ENCODE data around the gene CCDC15.

DNA sequence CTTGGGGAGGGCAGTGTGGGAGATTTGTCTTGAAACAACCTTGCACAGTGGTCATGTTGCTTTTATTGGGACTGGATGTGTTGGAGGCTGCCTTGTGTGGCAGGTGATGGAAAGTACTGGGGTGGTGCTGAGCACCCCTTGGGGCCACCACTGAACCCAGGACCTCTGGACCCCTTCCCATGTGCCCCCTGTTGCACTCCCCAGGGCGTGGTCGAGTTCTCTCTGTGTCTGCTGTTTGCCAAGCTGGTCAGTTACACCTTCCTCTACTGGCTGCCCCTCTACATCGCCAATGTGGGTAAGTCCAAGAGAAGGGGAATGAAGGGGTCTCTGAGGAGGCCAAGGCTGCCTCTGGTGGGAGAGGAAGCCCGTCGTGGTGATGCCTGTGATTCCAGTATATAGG, 128.0 kb downstream of the CCDC15 start:
- TF ChIP-seq, protein P1, sequence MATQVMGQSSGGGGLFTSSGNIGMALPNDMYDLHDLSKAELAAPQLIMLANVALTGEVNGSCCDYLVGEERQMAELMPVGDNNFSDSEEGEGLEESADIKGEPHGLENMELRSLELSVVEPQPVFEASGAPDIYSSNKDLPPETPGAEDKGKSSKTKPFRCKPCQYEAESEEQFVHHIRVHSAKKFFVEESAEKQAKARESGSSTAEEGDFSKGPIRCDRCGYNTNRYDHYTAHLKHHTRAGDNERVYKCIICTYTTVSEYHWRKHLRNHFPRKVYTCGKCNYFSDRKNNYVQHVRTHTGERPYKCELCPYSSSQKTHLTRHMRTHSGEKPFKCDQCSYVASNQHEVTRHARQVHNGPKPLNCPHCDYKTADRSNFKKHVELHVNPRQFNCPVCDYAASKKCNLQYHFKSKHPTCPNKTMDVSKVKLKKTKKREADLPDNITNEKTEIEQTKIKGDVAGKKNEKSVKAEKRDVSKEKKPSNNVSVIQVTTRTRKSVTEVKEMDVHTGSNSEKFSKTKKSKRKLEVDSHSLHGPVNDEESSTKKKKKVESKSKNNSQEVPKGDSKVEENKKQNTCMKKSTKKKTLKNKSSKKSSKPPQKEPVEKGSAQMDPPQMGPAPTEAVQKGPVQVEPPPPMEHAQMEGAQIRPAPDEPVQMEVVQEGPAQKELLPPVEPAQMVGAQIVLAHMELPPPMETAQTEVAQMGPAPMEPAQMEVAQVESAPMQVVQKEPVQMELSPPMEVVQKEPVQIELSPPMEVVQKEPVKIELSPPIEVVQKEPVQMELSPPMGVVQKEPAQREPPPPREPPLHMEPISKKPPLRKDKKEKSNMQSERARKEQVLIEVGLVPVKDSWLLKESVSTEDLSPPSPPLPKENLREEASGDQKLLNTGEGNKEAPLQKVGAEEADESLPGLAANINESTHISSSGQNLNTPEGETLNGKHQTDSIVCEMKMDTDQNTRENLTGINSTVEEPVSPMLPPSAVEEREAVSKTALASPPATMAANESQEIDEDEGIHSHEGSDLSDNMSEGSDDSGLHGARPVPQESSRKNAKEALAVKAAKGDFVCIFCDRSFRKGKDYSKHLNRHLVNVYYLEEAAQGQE (IDR thresholded peaks at IDR 0.05; ENCODE audit: unreplicated experiment), result no peak
- no peak for TF ChIP-seq JUNB (IDR thresholded peaks at IDR 0.05; ENCODE audit: unreplicated experiment)
- no peak for TF ChIP-seq CTCF (conservative IDR thresholded peaks at IDR 0.05; ENCODE audit: low read depth in 2 of 2)
- TF ChIP-seq EZH2 (IDR thresholded peaks at IDR 0.05; ENCODE audit: low read depth, unreplicated experiment), result no peak
- no peak for TF ChIP-seq EZH2phosphoT487 (IDR thresholded peaks at IDR 0.05; ENCODE audit: unreplicated experiment)
- TF ChIP-seq STAT1 (IDR thresholded peaks at IDR 0.05; ENCODE audit: unreplicated experiment), result no peak
- TF ChIP-seq POLR2AphosphoS5 (IDR thresholded peaks at IDR 0.05; ENCODE audit: low read depth), result no peak
- TF ChIP-seq ZNF114 (CRISPR knock-in tag; IDR thresholded peaks at IDR 0.05), result no peak
- no peak for TF ChIP-seq ETS1 (IDR thresholded peaks at IDR 0.05)
- TF ChIP-seq CREB1 (CRISPR knock-in tag; IDR thresholded peaks at IDR 0.05; ENCODE audit: low read depth), result no peak
- no peak for TF ChIP-seq NANOG (IDR thresholded peaks at IDR 0.05; ENCODE audit: borderline replicate concordance)
- TF ChIP-seq ZNF331 (CRISPR knock-in tag; IDR thresholded peaks at IDR 0.05; ENCODE audit: low read depth), result no peak
- TF ChIP-seq, protein P2, sequence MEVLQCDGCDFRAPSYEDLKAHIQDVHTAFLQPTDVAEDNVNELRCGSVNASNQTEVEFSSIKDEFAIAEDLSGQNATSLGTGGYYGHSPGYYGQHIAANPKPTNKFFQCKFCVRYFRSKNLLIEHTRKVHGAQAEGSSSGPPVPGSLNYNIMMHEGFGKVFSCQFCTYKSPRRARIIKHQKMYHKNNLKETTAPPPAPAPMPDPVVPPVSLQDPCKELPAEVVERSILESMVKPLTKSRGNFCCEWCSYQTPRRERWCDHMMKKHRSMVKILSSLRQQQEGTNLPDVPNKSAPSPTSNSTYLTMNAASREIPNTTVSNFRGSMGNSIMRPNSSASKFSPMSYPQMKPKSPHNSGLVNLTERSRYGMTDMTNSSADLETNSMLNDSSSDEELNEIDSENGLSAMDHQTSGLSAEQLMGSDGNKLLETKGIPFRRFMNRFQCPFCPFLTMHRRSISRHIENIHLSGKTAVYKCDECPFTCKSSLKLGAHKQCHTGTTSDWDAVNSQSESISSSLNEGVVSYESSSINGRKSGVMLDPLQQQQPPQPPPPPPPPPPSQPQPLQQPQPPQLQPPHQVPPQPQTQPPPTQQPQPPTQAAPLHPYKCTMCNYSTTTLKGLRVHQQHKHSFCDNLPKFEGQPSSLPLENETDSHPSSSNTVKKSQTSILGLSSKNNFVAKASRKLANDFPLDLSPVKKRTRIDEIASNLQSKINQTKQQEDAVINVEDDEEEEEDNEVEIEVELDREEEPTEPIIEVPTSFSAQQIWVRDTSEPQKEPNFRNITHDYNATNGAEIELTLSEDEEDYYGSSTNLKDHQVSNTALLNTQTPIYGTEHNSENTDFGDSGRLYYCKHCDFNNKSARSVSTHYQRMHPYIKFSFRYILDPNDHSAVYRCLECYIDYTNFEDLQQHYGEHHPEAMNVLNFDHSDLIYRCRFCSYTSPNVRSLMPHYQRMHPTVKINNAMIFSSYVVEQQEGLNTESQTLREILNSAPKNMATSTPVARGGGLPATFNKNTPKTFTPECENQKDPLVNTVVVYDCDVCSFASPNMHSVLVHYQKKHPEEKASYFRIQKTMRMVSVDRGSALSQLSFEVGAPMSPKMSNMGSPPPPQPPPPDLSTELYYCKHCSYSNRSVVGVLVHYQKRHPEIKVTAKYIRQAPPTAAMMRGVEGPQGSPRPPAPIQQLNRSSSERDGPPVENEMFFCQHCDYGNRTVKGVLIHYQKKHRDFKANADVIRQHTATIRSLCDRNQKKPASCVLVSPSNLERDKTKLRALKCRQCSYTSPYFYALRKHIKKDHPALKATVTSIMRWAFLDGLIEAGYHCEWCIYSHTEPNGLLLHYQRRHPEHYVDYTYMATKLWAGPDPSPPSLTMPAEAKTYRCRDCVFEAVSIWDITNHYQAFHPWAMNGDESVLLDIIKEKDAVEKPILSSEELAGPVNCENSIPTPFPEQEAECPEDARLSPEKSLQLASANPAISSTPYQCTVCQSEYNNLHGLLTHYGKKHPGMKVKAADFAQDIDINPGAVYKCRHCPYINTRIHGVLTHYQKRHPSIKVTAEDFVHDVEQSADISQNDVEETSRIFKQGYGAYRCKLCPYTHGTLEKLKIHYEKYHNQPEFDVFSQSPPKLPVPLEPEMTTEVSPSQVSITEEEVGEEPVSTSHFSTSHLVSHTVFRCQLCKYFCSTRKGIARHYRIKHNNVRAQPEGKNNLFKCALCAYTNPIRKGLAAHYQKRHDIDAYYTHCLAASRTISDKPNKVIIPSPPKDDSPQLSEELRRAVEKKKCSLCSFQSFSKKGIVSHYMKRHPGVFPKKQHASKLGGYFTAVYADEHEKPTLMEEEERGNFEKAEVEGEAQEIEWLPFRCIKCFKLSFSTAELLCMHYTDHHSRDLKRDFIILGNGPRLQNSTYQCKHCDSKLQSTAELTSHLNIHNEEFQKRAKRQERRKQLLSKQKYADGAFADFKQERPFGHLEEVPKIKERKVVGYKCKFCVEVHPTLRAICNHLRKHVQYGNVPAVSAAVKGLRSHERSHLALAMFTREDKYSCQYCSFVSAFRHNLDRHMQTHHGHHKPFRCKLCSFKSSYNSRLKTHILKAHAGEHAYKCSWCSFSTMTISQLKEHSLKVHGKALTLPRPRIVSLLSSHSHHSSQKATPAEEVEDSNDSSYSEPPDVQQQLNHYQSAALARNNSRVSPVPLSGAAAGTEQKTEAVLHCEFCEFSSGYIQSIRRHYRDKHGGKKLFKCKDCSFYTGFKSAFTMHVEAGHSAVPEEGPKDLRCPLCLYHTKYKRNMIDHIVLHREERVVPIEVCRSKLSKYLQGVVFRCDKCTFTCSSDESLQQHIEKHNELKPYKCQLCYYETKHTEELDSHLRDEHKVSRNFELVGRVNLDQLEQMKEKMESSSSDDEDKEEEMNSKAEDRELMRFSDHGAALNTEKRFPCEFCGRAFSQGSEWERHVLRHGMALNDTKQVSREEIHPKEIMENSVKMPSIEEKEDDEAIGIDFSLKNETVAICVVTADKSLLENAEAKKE (CRISPR knock-in tag; IDR thresholded peaks at IDR 0.05), result no peak
